Esophagus squamous epithelium (tissue), 5 donors: ENCODE results near the gene PPIB. TPM values are rescaled to one million over a fixed set of nuclear protein-coding genes. Genes with fewer than 3 reads are reported as not detected.

Experiments used
- DNase-seq: peaks from one replicate; lab custom pipeline; 2025; lab: John Stamatoyannopoulos, UW
- H3K27ac ChIP-seq, 4 donors: fragments of 200-600 bp; sonication (generic); one replicate each; pipeline ENCODE4 v1.5.1; 2016 to 2019; ENCODE audit warnings: mild to moderate bottlenecking in 1 of 4
- H3K27me3 ChIP-seq, 4 donors: fragments of 200-600 bp; sonication (generic); 1 replicate in 3 of 4; 2 replicates in 1 of 4; pipeline versions ENCODE4 v1.5.1 to v1.6.0; 2017 to 2021; ENCODE audit warnings: antibody characterized with exemption in 1 of 4
- H3K36me3 ChIP-seq, 3 donors: fragments of 200-600 bp; sonication (generic); one replicate each; pipeline ENCODE4 v1.5.1; 2016 to 2019
- H3K4me1 ChIP-seq, 3 donors: fragments of 200-600 bp; sonication (generic); one replicate each; pipeline ENCODE4 v1.5.1; 2017 to 2019
- H3K4me3 ChIP-seq, 4 donors: fragments of 200-600 bp; sonication (generic); 1 replicate in 3 of 4; 2 replicates in 1 of 4; pipeline ENCODE4 v1.5.1; 2016 to 2019; ENCODE audit warnings: mild to moderate bottlenecking in 2 of 4, moderate library complexity in 1 of 4
- H3K9me3 ChIP-seq, 3 donors: fragments of 200-600 bp; sonication (generic); one replicate each; pipeline ENCODE4 v1.5.1; 2016 to 2019
- POLR2A ChIP-seq, 4 donors: fragments of 450-650 bp; IDR thresholded peaks; one replicate each; pipeline ENCODE4 v1.6.1; 2017; ENCODE audit warnings: antibody characterized with exemption in 4 of 4, mild to moderate bottlenecking in 4 of 4, moderate library complexity in 3 of 4
- WGBS, 2 donors: methylation state at CpG; one replicate each; pipeline ENCODE4 v1.1.5; 2018; 5-methylcytosine and 5-hydroxymethylcytosine counted together
- intact Hi-C: fragments of 100-400 bp; cut with DNase I; formaldehyde crosslinking; loops from one replicate; pipeline ENCODE4 v1.15.0; 2022
- total RNA-seq, 4 donors: library from RNA; depleted of rRNA; stranded (reverse); fragments of >200 nt; gene quantifications; one replicate each; pipeline ENCODE4 v1.1.0, GENCODE V29; 2016
- TF ChIP-seq, protein P1 (sequence below), 6 experiments: fragments of 450-650 bp in 4 of 6; fragments of 200-600 bp in 2 of 6; sonication (generic) in 2 of 6; IDR thresholded peaks; one replicate each; pipeline ENCODE4 v1.5.1; 2016 to 2019; ENCODE audit warnings: antibody characterized with exemption in 6 of 6, mild to moderate bottlenecking in 4 of 6, moderate library complexity in 4 of 6
- donor health status: DM: yes; HTN: yes; CAD: no.

PPIB gene
- total RNA-seq, 4 donors from 2014 or later = 246 to 363 (median 313) TPM

DNA sequence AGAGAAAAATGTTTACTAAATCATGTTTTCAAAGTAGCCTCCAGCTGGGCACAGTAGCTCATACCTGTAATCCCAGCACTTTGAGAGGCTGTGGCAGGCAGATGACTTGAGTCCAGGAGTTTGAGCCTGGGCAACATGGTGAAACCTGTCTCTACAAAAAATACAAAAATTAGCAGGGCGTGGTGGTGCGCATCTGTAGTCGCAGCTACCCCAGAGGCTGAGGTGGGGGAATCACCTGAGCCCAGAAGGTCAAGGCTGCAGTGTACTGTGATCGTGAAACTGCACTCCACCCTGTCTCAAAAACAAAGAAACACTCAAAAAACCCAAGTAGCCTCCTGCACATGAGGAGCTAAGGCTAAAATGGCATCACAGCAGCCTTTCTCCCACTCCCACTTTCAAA, 1.6 kb upstream of the PPIB start:
- Histone ChIP-seq H3K4me3 (no peak overlapping the region), H3K27me3 (no peaks in the 10 kb centered on the region), H3K27ac (peak overlapping the region in 2 of 4 donors; percentile 85 to 93), H3K4me1 (peaks cover 18 to 41% (median 26%) of the 10 kb centered on the region in 3 donors), H3K36me3 (peaks cover 14 to 24% (median 19%) of the 10 kb centered on the region in 3 donors), H3K9me3 (no peaks in the 10 kb centered on the region)
- intact Hi-C loops = loop anchor here (10.0 kb wide), 1 partner anchor 220 kb away; the partner anchor contains the start of genes PCLAF and TRIP4
- WGBS, 2 donors = 67 to 94% methylated on average over 4 of the region's 4 CpGs
- TF ChIP-seq, protein P1, sequence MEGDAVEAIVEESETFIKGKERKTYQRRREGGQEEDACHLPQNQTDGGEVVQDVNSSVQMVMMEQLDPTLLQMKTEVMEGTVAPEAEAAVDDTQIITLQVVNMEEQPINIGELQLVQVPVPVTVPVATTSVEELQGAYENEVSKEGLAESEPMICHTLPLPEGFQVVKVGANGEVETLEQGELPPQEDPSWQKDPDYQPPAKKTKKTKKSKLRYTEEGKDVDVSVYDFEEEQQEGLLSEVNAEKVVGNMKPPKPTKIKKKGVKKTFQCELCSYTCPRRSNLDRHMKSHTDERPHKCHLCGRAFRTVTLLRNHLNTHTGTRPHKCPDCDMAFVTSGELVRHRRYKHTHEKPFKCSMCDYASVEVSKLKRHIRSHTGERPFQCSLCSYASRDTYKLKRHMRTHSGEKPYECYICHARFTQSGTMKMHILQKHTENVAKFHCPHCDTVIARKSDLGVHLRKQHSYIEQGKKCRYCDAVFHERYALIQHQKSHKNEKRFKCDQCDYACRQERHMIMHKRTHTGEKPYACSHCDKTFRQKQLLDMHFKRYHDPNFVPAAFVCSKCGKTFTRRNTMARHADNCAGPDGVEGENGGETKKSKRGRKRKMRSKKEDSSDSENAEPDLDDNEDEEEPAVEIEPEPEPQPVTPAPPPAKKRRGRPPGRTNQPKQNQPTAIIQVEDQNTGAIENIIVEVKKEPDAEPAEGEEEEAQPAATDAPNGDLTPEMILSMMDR (IDR thresholded peaks at IDR 0.05) = no peak
- no peak for TF ChIP-seq POLR2A (IDR thresholded peaks at IDR 0.05)
- no peak for DNase-seq

DNA sequence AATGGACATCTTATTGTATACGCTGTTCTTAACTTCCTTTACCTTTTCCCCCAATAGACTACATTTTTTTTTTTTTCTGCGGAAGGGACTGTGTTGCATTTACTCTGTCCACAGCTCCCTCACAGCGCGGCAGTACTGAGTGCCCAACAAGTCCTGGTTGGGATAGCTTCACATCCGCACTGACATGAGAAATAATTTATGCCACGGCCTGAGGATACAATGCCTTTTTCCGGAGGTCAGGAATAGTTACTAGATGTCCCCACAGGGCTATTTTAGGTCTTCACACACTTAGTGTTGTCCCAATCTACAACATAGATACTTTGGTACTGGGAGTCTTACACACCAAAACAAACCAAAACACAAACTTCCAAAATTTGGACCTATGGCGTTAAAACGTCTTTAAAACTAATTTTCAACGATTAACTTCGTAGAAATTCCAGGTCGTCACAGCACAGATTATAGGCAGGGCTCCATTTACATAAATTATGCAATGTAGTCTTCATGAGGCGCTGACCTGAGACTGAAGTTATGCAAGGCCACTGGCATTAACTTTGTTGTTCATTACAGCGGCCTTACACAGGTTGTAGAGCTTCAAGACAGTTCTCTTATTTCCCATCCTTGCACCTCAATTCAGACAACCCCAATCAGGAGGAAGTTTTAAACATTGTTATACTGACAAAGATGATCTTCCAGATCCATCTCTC, 989 bp upstream of the PPIB start:
- Histone ChIP-seq H3K36me3 (peaks cover 20 to 30% (median 25%) of the 10 kb centered on the region in 3 donors), H3K27me3 (no peaks in the 10 kb centered on the region), H3K9me3 (no peaks in the 10 kb centered on the region), H3K27ac (peak overlapping the region; percentile 85 to 95 (median 92)), H3K4me1 (peaks cover 18 to 46% (median 30%) of the 10 kb centered on the region in 3 donors), H3K4me3 (peak overlapping the region; percentile 63 to 99 (median 84))
- TF ChIP-seq, protein P1 (IDR thresholded peaks at IDR 0.05) = no peak
- TF ChIP-seq POLR2A (IDR thresholded peaks at IDR 0.05) = no peak
- no peak for DNase-seq
- intact Hi-C loops = loop anchor here (10.0 kb wide), 1 partner anchor 221 kb away; the partner anchor contains the start of genes PCLAF and TRIP4
- 42 to 51% methylated on average over 14 of the region's 14 CpGs for WGBS, 2 donors

DNA sequence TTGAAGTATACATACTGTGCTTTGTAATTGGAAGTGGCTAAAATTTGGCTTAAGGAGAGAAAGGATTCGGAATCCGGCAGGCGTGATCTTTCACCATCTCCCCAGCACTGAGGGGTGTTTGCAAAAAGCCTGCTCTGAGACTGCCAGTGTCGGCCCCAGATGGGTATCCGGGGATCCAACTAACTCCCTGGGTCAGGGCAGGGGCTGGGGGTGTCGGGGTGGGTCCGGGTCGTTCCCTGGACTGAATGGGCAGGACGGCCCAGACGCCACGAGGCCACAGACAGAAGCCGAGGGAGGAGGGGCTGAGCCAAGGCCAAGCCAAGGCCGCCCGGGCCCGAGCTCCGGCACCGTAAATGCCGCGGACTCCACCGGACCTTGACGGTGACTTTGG, 349 bp downstream of the PPIB start:
- Histone ChIP-seq H3K27me3 (no peaks in the 10 kb centered on the region), H3K27ac (peak overlapping the region; percentile 84 to 95 (median 92)), H3K4me1 (peaks cover 18 to 52% (median 31%) of the 10 kb centered on the region in 3 donors), H3K4me3 (peak overlapping the region; percentile 63 to 99 (median 84)), H3K9me3 (no peaks in the 10 kb centered on the region), H3K36me3 (peaks cover 34 to 44% (median 37%) of the 10 kb centered on the region in 3 donors)
- 0% methylated on average over 3 of the region's 21 CpGs for WGBS, 2 donors
- intact Hi-C loops = loop anchor here (10.0 kb wide), 1 partner anchor 222 kb away; the partner anchor contains the start of genes PCLAF and TRIP4
- no peak for DNase-seq
- TF ChIP-seq, protein P1 (IDR thresholded peaks at IDR 0.05) = no peak
- no peak for TF ChIP-seq POLR2A (IDR thresholded peaks at IDR 0.05)

DNA sequence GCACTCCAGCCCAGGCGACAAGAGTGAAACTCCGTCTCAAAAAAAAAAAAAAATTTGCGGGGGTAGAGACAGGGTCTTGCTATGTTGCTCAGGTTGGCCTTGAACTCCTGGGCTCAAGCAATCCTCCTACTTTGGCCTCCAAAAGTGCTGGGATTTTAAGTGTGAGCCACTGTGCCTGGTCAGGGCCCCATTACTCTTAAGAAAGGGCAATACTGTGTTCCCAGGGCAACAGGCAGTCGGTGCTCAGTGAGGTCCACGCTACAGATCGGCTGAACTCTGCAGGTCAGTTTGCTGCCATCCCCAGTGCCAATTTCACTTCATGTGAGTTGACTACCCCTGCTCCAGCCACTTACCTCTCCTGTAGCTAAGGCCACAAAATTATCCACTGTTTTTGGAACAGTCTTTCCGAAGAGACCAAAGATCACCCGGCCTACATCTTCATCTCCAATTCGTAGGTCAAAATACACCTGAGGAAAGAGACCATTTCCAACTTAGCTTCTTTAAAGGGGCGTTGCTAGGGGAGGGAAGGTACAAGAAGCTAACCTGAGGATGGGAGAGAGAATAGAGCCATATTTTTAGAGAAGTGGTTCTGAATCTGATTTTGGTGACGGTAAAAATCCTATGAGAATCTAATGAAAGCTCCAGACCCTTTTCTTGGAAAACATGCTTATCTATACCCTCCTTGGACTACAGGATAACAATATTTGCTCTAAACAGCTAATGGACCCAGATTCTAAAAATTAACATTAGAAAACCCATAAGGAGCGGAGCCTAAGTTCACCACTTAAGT, 939 bp downstream of the PPIB start:
- peak overlapping the region; percentile 63 to 99 (median 84) for H3K4me3 ChIP-seq
- intact Hi-C loops = loop anchor here (10.0 kb wide), 1 partner anchor 223 kb away; the partner anchor contains the start of genes PCLAF and TRIP4
- H3K9me3 ChIP-seq = no peaks in the 10 kb centered on the region
- peaks cover 37 to 50% (median 42%) of the 10 kb centered on the region in 3 donors for H3K36me3 ChIP-seq
- H3K27ac ChIP-seq = peak overlapping the region; percentile 84 to 95 (median 92)
- DNase-seq = no peak
- no peaks in the 10 kb centered on the region for H3K27me3 ChIP-seq
- TF ChIP-seq POLR2A (IDR thresholded peaks at IDR 0.05) = no peak
- TF ChIP-seq, protein P1 (IDR thresholded peaks at IDR 0.05) = no peak
- peaks cover 18 to 52% (median 31%) of the 10 kb centered on the region in 3 donors for H3K4me1 ChIP-seq
- WGBS, 2 donors = 41 to 42% methylated on average over 11 of the region's 12 CpGs
